CD14-positive monocyte (primary cell): Measurements from ENCODE around the gene ZNF492. TPM values are rescaled to one million over a fixed set of nuclear protein-coding genes. Genes with fewer than 3 reads are reported as not detected.

Source experiments
- polyA plus RNA-seq, 3 donors: library from polyadenylated mRNA; depleted of rRNA in 1 of 3; unstranded in 2 of 3; stranded (reverse) in 1 of 3; fragments of 300-500 nt in 2 of 3; fragments of >200 nt in 1 of 3; fragmentation: Illumina TruSeq in 2 of 3; gene quantifications; 1 replicate in 2 of 3; 2 replicates in 1 of 3; pipeline ENCODE4 v1.2.3, GENCODE V29; 2012 to 2021
- small RNA-seq: library from RNA; depleted of rRNA; stranded (forward); fragments of <200 nt; gene quantifications from one replicate; pipeline ENCODE3, GENCODE V24; 2012; ENCODE audit warnings: low read depth; ENCODE audit not compliant: insufficient read length

Gene ZNF492
- polyA plus RNA-seq, 3 donors, result 0.01 TPM; not detected in 2

Small RNA genes within 50 kb of the gene (small RNA-seq; reads per million reads assigned to genes)
- gene AC011467.2, result not detected

Other genes with a start within 250 kb of the ZNF492 start
- gene ZNF98, start 212.0 kb upstream of the ZNF492 start, polyA plus RNA-seq, result not detected
- not detected for gene ZNF99, start 149.8 kb downstream of the ZNF492 start, polyA plus RNA-seq
- gene ZNF723, start 198.0 kb downstream of the ZNF492 start, polyA plus RNA-seq, result not detected